ENCODE data around the gene SPN.
A peak's percentile ranks its signal among the peaks of the same experiment; 100 is the strongest.
"Not testable (repeated sequence)": the region's sequence is repeated elsewhere in the genome, so short reads cannot be mapped to it uniquely, and the experiment has no call there.

The SPN gene

DNA sequence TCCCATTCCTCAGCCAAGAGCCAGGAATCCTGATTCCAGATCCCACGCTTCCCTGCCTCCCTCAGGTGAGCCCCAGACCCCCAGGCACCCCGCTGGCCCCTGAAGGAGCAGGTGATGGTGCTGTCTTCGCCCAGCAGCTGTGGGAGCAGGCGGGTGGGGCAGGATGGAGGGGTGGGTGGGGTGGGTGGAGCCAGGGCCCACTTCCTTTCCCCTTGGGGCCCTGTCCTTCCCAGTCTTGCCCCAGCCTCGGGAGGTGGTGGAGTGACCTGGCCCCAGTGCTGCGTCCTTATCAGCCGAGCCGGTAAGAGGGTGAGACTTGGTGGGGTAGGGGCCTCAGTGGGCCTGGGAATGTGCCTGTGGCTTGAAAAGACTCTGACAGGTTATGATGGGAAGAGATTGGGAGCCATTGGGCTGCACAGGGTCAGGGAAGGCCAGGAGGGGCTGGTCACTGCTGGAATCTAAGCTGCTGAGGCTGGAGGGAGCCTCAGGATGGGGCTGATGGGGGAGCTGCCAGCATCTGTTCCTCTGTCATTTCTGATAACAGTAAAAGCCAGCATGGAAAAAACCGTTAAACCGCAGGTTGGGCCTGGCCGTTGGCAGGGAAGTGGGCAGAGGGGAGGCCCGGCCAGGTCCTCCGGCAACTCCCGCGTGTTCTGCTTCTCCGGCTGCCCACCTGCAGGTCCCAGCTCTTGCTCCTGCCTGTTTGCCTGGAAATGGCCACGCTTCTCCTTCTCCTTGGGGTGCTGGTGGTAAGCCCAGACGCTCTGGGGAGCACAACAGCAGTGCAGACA, at the start of gene SPN:
TSS of gene SPN (plus strand) at position 232 of the 791 bp plus-strand sequence. CDS start at position 714, 482 bp downstream.
- no peak for DNase-seq (ENCODE audit: low read depth)

DNA sequence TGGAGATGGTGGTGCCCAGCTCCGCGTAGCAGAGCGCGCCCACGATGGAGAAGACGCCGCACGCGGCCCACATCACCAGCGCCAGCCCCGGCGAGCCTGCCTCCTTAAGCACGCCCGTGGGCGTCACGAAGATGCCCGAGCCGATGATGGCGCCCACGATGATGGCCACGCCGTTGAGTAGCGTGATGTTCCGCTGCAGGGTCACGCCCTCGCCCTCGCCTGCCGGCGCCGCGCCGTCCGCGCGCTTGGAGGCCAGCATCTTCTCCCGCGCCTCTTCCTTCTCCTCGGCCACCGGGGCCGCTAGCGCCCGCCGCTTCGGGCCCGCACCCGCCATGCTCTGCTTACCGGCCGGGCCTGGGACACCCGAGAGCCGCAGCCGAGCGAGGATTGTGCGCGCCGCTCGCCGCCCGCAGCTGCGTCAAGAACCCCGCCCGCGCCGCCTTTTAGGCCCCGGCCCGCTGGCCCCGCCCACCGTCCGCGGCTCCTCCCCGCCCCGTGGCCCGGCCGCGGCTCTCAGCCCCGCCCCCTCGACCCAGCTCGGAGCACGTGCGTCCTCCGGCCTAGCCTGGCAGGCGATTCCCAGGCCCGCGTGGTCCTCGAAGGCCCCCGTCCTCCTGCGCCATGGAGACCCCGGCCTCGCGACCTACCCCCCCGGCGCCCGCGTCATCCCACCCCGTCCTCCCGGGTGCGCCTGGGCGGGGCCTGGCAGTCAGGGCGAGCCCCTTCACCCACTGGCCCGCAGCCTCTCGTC, 49.6 kb upstream of the SPN start:
- peak; percentile 82 for DNase-seq (ENCODE audit: low read depth)

DNA sequence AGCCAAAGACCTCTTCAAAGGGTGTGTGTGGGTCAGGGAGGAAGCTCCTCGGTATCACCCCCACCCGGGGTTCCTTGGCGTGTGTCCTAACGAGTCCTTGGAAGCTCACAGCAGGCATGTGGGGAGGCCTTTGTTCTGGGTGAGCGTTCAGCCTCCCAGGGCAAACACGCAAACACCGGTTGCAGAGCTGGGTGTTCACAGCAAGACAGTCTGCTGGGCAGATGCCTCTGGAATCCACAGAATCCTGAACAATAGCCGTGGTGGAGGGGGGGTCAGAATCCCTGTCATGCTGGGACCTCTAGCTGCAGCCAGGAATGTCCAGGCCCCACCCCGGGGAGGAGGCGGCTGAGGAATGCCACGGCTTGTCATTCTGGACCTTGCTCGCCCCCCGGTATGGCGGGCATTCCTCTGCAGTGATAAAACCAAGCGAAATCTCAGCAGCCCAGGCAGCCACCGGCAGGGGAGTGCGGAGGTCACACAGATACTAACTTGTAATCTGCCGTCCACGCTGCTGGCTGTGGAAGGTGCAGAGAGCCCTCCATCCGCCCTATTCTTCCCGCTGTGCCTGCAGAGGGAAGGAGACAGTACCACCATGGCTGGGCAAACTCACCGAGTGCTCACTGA, 48.2 kb upstream of the SPN start:
- not testable (repeated sequence) for DNase-seq (ENCODE audit: low read depth)

DNA sequence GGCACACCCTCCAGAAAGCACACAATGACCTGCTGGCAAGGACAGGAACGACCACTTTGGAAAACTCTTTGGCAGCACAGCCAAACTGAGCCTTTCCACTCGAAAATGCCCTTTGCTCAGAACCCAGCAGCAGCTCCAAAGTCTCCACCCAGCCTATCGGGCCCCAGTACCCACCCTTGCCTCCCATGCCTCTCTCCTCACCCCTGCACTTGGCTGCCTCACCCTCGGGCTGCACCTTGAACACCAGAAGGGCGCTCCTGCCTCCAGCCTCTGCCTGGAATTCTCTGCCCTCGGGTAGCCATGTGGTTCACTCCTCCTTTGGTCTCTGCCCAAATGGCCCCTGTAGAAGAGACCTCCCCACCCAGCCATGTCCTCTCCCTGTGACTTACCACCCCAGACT, 46.9 kb upstream of the SPN start:
- not testable (repeated sequence) for DNase-seq (ENCODE audit: low read depth)

GRCh38 chr16:29620591-29620990, 42.5 kb upstream of the SPN start:
- not testable (repeated sequence) for DNase-seq (ENCODE audit: low read depth)

- not testable (repeated sequence) for DNase-seq (ENCODE audit: low read depth)
These were observed 40.3 kb upstream of the SPN start for GRCh38 chr16:29622738-29623137.

DNA sequence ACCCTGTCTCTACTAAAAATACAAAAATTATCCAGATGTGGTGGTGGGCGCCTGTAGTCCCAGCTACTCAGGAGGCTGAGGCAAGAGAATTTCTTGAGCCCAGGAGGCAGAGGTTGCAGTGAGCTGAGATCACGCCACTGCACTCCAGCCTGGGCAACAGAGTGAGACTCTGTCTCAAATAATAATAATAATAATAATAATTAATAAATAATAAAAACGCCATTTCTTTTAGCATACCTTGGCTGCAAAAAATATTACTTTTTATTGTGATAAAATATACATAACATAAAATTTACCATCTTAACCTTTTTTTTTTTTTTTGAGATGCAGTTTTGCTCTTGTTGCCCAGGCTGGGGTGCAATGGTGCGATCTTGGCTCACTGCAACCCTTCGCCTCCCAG, 39.8 kb upstream of the SPN start:
- not testable (repeated sequence) for DNase-seq (ENCODE audit: low read depth)

GRCh38 chr16:29625114-29625513, 37.9 kb upstream of the SPN start:
- not testable (repeated sequence) for DNase-seq (ENCODE audit: low read depth)

- peak; percentile 17 for DNase-seq (ENCODE audit: low read depth)
These were observed 36.2 kb upstream of the SPN start for GRCh38 chr16:29626778-29627331.

- not testable (repeated sequence) for DNase-seq (ENCODE audit: low read depth)
These were observed 35.4 kb upstream of the SPN start for GRCh38 chr16:29627661-29628075.

- not testable (repeated sequence) for DNase-seq (ENCODE audit: low read depth)
These were observed 34.3 kb upstream of the SPN start for GRCh38 chr16:29628707-29629106.

DNA sequence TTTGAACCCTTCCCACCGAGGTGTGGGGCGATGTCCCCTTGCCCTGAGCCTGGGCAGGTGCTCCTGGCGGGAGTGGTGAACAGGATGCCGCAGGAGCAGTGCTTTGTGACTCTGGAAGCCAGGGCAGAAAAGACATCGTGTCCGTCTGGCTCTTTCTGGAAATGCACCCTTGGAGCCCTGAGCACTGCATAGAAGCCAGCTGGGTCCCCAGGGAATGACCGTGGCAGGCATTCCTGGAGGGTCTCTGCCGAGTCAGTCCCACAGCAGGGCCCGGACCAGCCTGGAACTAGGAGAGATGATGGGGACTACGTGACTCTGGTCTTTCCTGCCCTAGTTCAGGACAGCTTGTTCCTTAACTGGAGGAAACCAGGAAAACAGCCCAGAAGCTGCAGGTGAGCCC, 33.7 kb upstream of the SPN start:
- not testable (repeated sequence) for DNase-seq (ENCODE audit: low read depth)

GRCh38 chr16:29631658-29632057, 31.4 kb upstream of the SPN start:
- DNase-seq (ENCODE audit: low read depth): not testable (repeated sequence)

- not testable (repeated sequence) for DNase-seq (ENCODE audit: low read depth)
These were observed 27.1 kb upstream of the SPN start for GRCh38 chr16:29635902-29636301.

- not testable (repeated sequence) for DNase-seq (ENCODE audit: low read depth)
These were observed 26.7 kb upstream of the SPN start for GRCh38 chr16:29636368-29636767.

- not testable (repeated sequence) for DNase-seq (ENCODE audit: low read depth)
These were observed 24.3 kb upstream of the SPN start for GRCh38 chr16:29638751-29639150.

DNA sequence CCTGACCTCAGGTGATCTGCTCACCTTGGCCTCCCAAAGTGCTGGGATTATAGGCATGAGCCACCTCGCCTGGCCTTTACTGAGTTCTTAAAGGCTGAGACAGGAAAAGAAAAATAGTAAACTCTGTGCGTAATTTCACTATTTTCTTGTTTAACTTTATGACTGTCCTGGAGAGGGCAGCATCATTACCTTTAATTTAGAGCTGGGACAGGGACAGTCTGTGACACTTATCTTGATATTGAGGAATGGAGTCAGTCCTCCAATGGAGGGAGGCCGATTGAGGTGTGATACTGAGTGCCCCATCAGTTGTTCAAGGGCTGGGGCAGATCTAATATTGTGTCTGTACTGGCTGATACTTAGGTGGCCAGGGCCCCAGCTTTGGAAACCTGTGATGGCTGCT, 21.5 kb upstream of the SPN start:
- DNase-seq (ENCODE audit: low read depth): no peak

DNA sequence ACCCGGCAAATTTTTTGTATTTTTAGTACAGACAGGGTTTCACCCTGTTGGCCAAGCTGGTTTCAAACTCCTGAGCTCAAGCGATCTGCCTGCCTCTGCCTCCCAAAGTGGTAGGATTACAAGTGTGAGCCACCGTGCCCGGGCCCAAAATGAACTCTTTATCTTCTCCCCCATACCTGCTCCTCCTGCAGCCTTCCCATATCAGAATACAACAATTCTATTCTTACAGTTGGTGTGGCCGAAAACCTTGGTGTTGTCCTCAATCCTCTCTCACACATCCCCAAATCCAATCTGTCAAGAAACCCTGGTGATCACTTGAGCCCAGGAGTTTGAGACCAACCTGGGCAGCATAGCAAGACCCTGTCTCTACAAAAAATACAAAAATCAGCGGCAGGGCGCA, 19.5 kb upstream of the SPN start:
- DNase-seq (ENCODE audit: low read depth): no peak

- no peak for DNase-seq (ENCODE audit: low read depth)
These were observed 18.6 kb upstream of the SPN start for GRCh38 chr16:29644338-29644857.

- no peak for DNase-seq (ENCODE audit: low read depth)
These were observed 17.9 kb upstream of the SPN start for GRCh38 chr16:29644973-29645693.

GRCh38 chr16:29645694-29646187, 17.3 kb upstream of the SPN start:
- no peak for DNase-seq (ENCODE audit: low read depth)

Data from stimulated activated CD8-positive, alpha-beta memory T cell treated with anti-CD3 and anti-CD28 coated beads, Interleukin-12 subunit alpha, Interleukin-12 subunit beta, amount 100 ng/mL, for 1 hour (primary cell).